A549 (cell line): ENCODE results near the gene NUDT16.

Experiments
- CHD4 ChIP-seq: fragments of 200-600 bp; sonication (generic); IDR thresholded peaks from 2 replicates; pipeline ENCODE4 v1.6.1; 2016; ENCODE audit warnings: antibody characterized with exemption, mild to moderate bottlenecking, borderline replicate concordance
- CTCF ChIP-seq: fragments of >200 bp; sonication (Bioruptor Twin); formaldehyde crosslinking; IDR thresholded peaks from 3 replicates; pipeline ENCODE4 v1.5.1; 2016
- ESRRA ChIP-seq: fragments of 150-350 bp; IDR thresholded peaks from 2 replicates; pipeline ENCODE4 v1.6.1; 2014; ENCODE audit warnings: mild to moderate bottlenecking, low read length, borderline replicate concordance
- JUN ChIP-seq, 2 experiments: fragments of >200 bp; sonication (Bioruptor Twin); formaldehyde crosslinking; IDR thresholded peaks; 2 replicates in 1 of 2; 3 replicates in 1 of 2; pipeline ENCODE4 v1.6.1; 2016 to 2017
- KDM1A ChIP-seq: fragments of 200-600 bp; sonication (generic); IDR thresholded peaks from 2 replicates; pipeline ENCODE4 v1.6.1; 2016; ENCODE audit warnings: low read depth, mild to moderate bottlenecking
- MAFK ChIP-seq: fragments of 450-650 bp; IDR thresholded peaks from 2 replicates; pipeline ENCODE4 v1.6.1; 2014; ENCODE audit not compliant: partially characterized antibody
- POLR2A ChIP-seq: IDR thresholded peaks from 2 replicates; pipeline ENCODE4 v1.6.1; 2012; ENCODE audit warnings: mild to moderate bottlenecking, low read length
- RNF2 ChIP-seq: fragments of 200-600 bp; sonication (generic); IDR thresholded peaks from 2 replicates; pipeline ENCODE4 v1.6.1; 2016; ENCODE audit warnings: low read depth, mild to moderate bottlenecking, antibody characterized with exemption, moderate library complexity, borderline replicate concordance

- TF ChIP-seq MAFK: no peak
- no peak for TF ChIP-seq CHD4
- TF ChIP-seq RNF2: no peak
- TF ChIP-seq CTCF: no peak
- no peak for TF ChIP-seq KDM1A
- TF ChIP-seq JUN (IDR thresholded peaks at IDR 0.05): no peak
- TF ChIP-seq ESRRA: no peak
- TF ChIP-seq POLR2A: no peak
Measured at GRCh38 chr3:131393868-131394267, 12.3 kb downstream of the NUDT16 start.
